Spleen (tissue), 11 donors: ENCODE measurements around the gene PSME3IP1. TPM values are rescaled to one million over a fixed set of nuclear protein-coding genes. Genes with fewer than 3 reads are reported as not detected.

ENCODE experiments used
- DNase-seq: peaks from one replicate; pipeline ENCODE4 v3.0.0-alpha.2; 2020
- H3K27ac ChIP-seq, 8 donors: fragments of 200-600 bp; sonication (generic) in 7 of 8; 1 replicate in 4 of 8; 2 replicates in 4 of 8; pipeline versions ENCODE4 v1.5.0 to v1.8.0; 2016 to 2021; ENCODE audit warnings: inconsistent platforms in 4 of 8, mild to moderate bottlenecking in 4 of 8, moderate library complexity in 1 of 8
- H3K27me3 ChIP-seq, 7 donors: fragments of 200-600 bp; sonication (generic) in 6 of 7; replicated peaks in 1 of 7; 1 replicate in 4 of 7; 2 replicates in 3 of 7; pipeline versions ENCODE4 v1.5.0 to v1.8.0; 2016 to 2021; ENCODE audit warnings: inconsistent platforms in 3 of 7, mild to moderate bottlenecking in 1 of 7
- H3K36me3 ChIP-seq, 6 donors: fragments of 200-600 bp; sonication (generic) in 5 of 6; 1 replicate in 4 of 6; 2 replicates in 2 of 6; pipeline versions ENCODE4 v1.5.0 to v1.8.0; 2016 to 2021; ENCODE audit warnings: inconsistent platforms in 2 of 6
- H3K4me1 ChIP-seq, 6 donors: fragments of 200-600 bp; sonication (generic) in 5 of 6; 1 replicate in 3 of 6; 2 replicates in 3 of 6; pipeline versions ENCODE4 v1.5.0 to v1.8.0; 2016 to 2021; ENCODE audit warnings: inconsistent platforms in 3 of 6
- H3K4me3 ChIP-seq, 8 donors: fragments of 200-600 bp; sonication (generic) in 7 of 8; 1 replicate in 4 of 8; 2 replicates in 4 of 8; pipeline versions ENCODE4 v1.5.0 to v1.8.0; 2016 to 2021; ENCODE audit warnings: inconsistent platforms in 4 of 8, mild to moderate bottlenecking in 4 of 8, moderate library complexity in 2 of 8
- H3K9me3 ChIP-seq, 8 donors: fragments of 200-600 bp; sonication (generic) in 7 of 8; 1 replicate in 4 of 8; 2 replicates in 4 of 8; pipeline versions ENCODE4 v1.5.0 to v1.8.0; 2016 to 2021; ENCODE audit warnings: inconsistent platforms in 4 of 8
- CTCF ChIP-seq, 11 experiments: fragments of 200-600 bp in 7 of 11; fragments of 450-650 bp in 4 of 11; sonication (generic) in 4 of 11; IDR thresholded peaks in 8 of 11; conservative IDR thresholded peaks in 3 of 11; 1 replicate in 7 of 11; 2 replicates in 4 of 11; pipeline versions ENCODE4 v1.4.0 to v1.8.0; 2016 to 2021; ENCODE audit warnings: antibody characterized with exemption in 11 of 11, inconsistent platforms in 4 of 11, mild to moderate bottlenecking in 1 of 11
- POLR2A ChIP-seq, 3 donors: fragments of 450-650 bp; IDR thresholded peaks; one replicate each; pipeline ENCODE4 v1.5.1; 2017; ENCODE audit warnings: antibody characterized with exemption in 3 of 3, mild to moderate bottlenecking in 1 of 3
- POLR2AphosphoS5 ChIP-seq, 3 donors: sonication (generic); formaldehyde crosslinking; IDR thresholded peaks; one replicate each; pipeline ENCODE4 v1.5.1; 2017; ENCODE audit warnings: antibody characterized with exemption in 3 of 3
- WGBS, 5 donors: extraction: QIAGEN DNeasy Blood & Tissue Kit in 3 of 5; methylation state at CpG; one replicate each; pipeline versions ENCODE4 v1.1.5 to v1.1.7; 2013 to 2018; 5-methylcytosine and 5-hydroxymethylcytosine counted together
- intact Hi-C: fragments of 100-400 bp; cut with DNase I; formaldehyde crosslinking; loops from one replicate; pipeline ENCODE4 v1.15.0; 2023; ENCODE audit warnings: low total_unique reads
- polyA plus RNA-seq, 3 donors: library from polyadenylated mRNA; stranded (reverse); fragments of 200-250 nt; gene quantifications; one replicate each; pipeline ENCODE4 v1.2.1, GENCODE V29; 2013
- total RNA-seq, 7 donors: library from RNA; depleted of rRNA in 3 of 7; stranded (reverse); fragments of >200 nt in 3 of 7; fragmentation: NEBNext Ultra II Directional in 4 of 7; extraction: Animal tissue kit (Norgen Biotek cat#: 25700) in 4 of 7; gene quantifications; one replicate each; pipeline versions ENCODE4 v1.1.0 to v1.2.1, GENCODE V29; 2016 to 2021
- donor health status: healthy with polysubstance abuse.
- donor health status: DM: no; HTN: no; CAD: no; lungs with moderate emphysema.
- donor health status: DM: no; HTN: no; CAD: no.
- donor health status: Bipolar disorder and iron deficiency.
- donor health status: healthy.
- donor health status: DM: no; HTN: no; CAD: no.
- donor health status: DM: yes; HTN: yes; CAD: no.

The PSME3IP1 gene
- total and polyA plus RNA-seq, 10 donors, result 64.6 to 128 (median 96.0) TPM

GRCh38 chr16:57102888-57103851 lies 82.7 kb downstream of the PSME3IP1 start:
- Histone ChIP-seq H3K36me3 (no peaks in the 10 kb centered on the region), H3K27ac (no peak overlapping the region), H3K9me3 (no peaks in the 10 kb centered on the region), H3K4me1 (peaks cover 0 to 51% (median 16%) of the 10 kb centered on the region in 6 donors), H3K27me3 (no peaks in the 10 kb centered on the region), H3K4me3 (no peak overlapping the region)
- intact Hi-C loops, result no loop called here
- WGBS, 5 donors, result 81 to 88% (median 88%) methylated on average over 16 of the region's 16 CpGs
- TF ChIP-seq POLR2A (IDR thresholded peaks at IDR 0.05) (no peak), CTCF (IDR thresholded peaks at IDR 0.05 in 8 of 11, conservative IDR thresholded peaks at IDR 0.05 in 3 of 11) (no peak), POLR2AphosphoS5 (IDR thresholded peaks at IDR 0.05) (no peak)
- no peak for DNase-seq

Other genes with a start within 250 kb of the PSME3IP1 start
- 10 to 100 TPM; 15.4 to 73.8 (median 34.5) TPM for gene CETP, start 224.1 kb downstream of the PSME3IP1 start, total RNA-seq
- 10 to 100 TPM in 1 of 3 donors, 1 to 10 TPM in 2; 7.6 to 13.8 (median 9.8) TPM for gene CETP, start 224.1 kb downstream of the PSME3IP1 start, polyA plus RNA-seq
- 100 to 1,000 TPM; 206 to 401 (median 237) TPM for gene NLRC5, start 196.5 kb downstream of the PSME3IP1 start, total RNA-seq
- gene NLRC5, start 196.5 kb downstream of the PSME3IP1 start, polyA plus RNA-seq, result 100 to 1,000 TPM in 2 of 3 donors, 10 to 100 TPM in 1; 52.0 to 175 (median 161) TPM
- 10 to 100 TPM; 25.2 to 46.5 (median 34.8) TPM for gene CPNE2, start 93.5 kb downstream of the PSME3IP1 start, total RNA-seq
- 10 to 100 TPM; 13.3 to 29.0 (median 21.7) TPM for gene CPNE2, start 93.5 kb downstream of the PSME3IP1 start, polyA plus RNA-seq
- 10 to 100 TPM; 28.4 to 38.8 (median 31.1) TPM for gene RSPRY1, start 290 bp upstream of the PSME3IP1 start, total RNA-seq
- 1 to 10 TPM; 7.3 to 9.1 (median 8.3) TPM for gene RSPRY1, start 290 bp upstream of the PSME3IP1 start, polyA plus RNA-seq
- gene ARL2BP, start 59.2 kb upstream of the PSME3IP1 start, total RNA-seq, result 10 to 100 TPM; 38.0 to 84.6 (median 62.4) TPM
- 10 to 100 TPM; 30.1 to 65.1 (median 35.7) TPM for gene ARL2BP, start 59.2 kb upstream of the PSME3IP1 start, polyA plus RNA-seq
- gene PLLP, start 98.6 kb upstream of the PSME3IP1 start, total RNA-seq, result 10 to 100 TPM in 6 of 7 donors, 1 to 10 TPM in 1; 9.6 to 53.1 (median 29.1) TPM
- 10 to 100 TPM in 1 of 3 donors, 1 to 10 TPM in 2; 4.7 to 19.1 (median 7.0) TPM for gene PLLP, start 98.6 kb upstream of the PSME3IP1 start, polyA plus RNA-seq
- gene CCL22, start 172.7 kb upstream of the PSME3IP1 start, total RNA-seq, result 1 to 10 TPM in 5 of 7 donors, under 1 TPM in 2; 0.51 to 6.9 (median 1.9) TPM
- gene CCL22, start 172.7 kb upstream of the PSME3IP1 start, polyA plus RNA-seq, result 1 to 10 TPM; 1.0 to 1.9 (median 1.6) TPM
- 1 to 10 TPM in 5 of 7 donors, under 1 TPM in 2; 0.67 to 7.3 (median 1.6) TPM for gene CX3CL1, start 186.5 kb upstream of the PSME3IP1 start, total RNA-seq
- gene CX3CL1, start 186.5 kb upstream of the PSME3IP1 start, polyA plus RNA-seq, result 1 to 10 TPM in 2 of 3 donors, under 1 TPM in 1; 0.39 to 2.4 (median 1.5) TPM
- 1 to 10 TPM in 2 of 7 donors, under 1 TPM in 1, not detected in 4; 0.75 to 3.1 (median 1.2) TPM for gene CCL17, start 218.7 kb upstream of the PSME3IP1 start, total RNA-seq
- 1 to 10 TPM in 2 of 3 donors, under 1 TPM in 1; 0.29 to 4.0 (median 2.8) TPM for gene CCL17, start 218.7 kb upstream of the PSME3IP1 start, polyA plus RNA-seq